GM20431 (cell line): ENCODE measurements around the gene SORCS2.

Experiments
- in situ Hi-C: fragments of 300-500 bp; cut with MseI, MboI; formaldehyde crosslinking; loops from one replicate; pipeline ENCODE4 v1.15.0; 2020; ENCODE audit warnings: low sequenced_read_pairs; ENCODE audit not compliant: unreplicated experiment

The SORCS2 gene

DNA sequence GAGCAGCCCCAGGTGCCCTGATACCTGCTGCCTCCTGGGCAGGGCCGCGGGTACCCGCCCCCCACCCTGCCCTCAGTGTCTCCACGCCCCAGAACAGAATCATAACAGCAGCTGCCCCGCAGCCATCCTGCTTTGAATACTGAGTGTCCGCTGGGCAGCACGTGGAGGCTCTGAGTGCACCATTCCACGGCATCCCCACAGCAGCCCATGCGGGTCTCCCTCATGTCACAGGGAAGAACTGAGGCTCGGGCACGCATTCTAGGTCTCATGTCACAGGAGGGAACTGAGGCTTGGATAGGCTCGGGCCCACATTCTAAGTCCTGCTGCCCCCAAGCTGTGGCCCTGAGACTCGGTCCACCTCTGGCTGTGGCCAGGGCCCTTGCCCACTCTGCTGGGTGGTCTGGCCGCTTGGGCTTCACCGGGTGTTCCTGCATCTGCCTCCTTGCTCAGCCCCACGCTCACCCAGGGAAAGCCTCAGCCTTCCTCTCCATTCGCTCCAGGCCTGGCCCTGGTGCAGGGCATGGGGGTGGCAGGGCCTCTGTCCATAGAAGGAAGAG is 464.0 kb downstream of the SORCS2 start:
- in situ Hi-C loops: no loop called here

DNA sequence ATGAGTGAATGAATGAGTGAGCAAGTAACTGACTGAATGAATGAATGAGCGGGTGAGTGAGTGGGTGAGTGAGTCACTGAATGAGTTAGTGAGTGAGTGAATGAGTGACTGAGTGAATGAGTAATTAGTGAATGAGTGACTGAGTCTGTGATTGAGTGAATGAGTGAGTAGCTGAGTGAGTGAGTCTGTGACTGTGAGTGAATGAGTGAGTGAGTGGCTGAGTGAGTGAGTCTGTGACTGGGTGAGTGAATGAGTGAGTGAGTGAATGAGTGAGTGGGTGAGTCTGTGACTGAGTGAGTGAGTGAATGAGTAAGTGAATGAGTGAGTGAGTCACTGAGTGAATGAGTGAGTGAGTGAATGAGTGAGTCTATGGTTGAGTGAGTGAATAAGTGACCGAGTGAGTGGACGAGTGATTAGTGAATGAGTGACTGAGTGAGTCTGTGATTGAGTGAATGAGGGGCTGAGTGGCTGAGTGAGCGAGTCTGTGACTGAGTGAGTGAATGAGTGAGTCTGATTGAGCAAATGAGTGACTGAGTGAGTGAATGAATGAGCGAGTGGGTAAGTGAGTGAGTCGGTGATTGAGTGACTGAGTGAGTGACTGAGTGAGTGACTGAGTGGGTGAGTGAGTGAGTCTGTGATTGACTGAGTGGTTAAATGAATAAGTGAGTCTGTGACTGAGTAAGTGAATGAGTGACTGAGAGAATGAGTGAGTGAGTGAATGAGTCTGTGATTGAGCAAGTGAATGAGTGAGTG is 465.4 kb downstream of the SORCS2 start:
- in situ Hi-C loops: no loop called here

GRCh38 chr4:7658341-7659204 is 466.2 kb downstream of the SORCS2 start:
- in situ Hi-C loops: no loop called here

GRCh38 chr4:7659429-7660175 is 467.3 kb downstream of the SORCS2 start:
- in situ Hi-C loops: no loop called here

- in situ Hi-C loops: no loop called here
Measured at GRCh38 chr4:7660176-7661039, 468.1 kb downstream of the SORCS2 start.

GRCh38 chr4:7661066-7661748 is 468.9 kb downstream of the SORCS2 start:
- in situ Hi-C loops: no loop called here

DNA sequence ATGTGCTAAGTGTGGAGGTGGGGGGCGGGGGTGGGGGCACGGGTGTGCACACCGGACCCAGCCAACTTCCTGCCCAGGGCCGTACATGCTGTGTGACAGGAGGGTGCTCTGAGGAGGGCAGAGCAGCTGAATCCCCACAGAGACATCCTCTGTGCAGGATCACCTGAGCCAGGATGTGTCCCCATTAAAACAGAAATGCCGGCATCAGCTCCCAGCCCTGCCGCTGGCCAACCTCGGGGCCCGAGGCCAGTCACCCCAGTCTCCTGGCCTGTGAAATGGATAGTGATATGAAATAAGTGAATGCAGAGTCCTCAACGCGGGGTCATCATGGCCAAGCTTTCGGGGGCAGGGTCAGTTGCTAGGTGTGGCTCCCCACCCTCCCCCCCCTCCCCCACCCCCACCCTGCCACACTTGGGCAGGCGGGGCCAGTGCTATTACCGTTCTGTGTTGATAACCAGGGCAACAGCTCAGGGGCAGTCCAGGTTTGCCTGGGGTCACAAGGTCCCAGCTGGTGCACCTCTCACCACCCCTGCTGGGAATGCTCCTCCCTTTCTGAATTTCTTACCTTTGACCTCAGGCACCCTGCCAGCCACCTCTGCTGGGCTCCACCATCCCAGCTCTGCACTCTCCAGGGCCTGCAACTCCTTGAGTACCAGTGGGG is 469.6 kb downstream of the SORCS2 start:
- in situ Hi-C loops: no loop called here

GRCh38 chr4:7662507-7662846 is 470.1 kb downstream of the SORCS2 start:
- in situ Hi-C loops: no loop called here

GRCh38 chr4:7663075-7663541 is 470.8 kb downstream of the SORCS2 start:
- in situ Hi-C loops: no loop called here

- in situ Hi-C loops: no loop called here
Measured at GRCh38 chr4:7664106-7664505, 471.8 kb downstream of the SORCS2 start.

- in situ Hi-C loops: no loop called here
Measured at GRCh38 chr4:7665321-7665720, 473.0 kb downstream of the SORCS2 start.

- in situ Hi-C loops: no loop called here
Measured at GRCh38 chr4:7666011-7666410, 473.7 kb downstream of the SORCS2 start.

GRCh38 chr4:7666744-7667143 is 474.4 kb downstream of the SORCS2 start:
- in situ Hi-C loops: no loop called here

GRCh38 chr4:7668271-7668670 is 475.9 kb downstream of the SORCS2 start:
- in situ Hi-C loops: no loop called here

- in situ Hi-C loops: no loop called here
Measured at GRCh38 chr4:7668826-7669225, 476.5 kb downstream of the SORCS2 start.

- in situ Hi-C loops: no loop called here
Measured at GRCh38 chr4:7672601-7673000, 480.3 kb downstream of the SORCS2 start.

GRCh38 chr4:7673121-7673520 is 480.8 kb downstream of the SORCS2 start:
- in situ Hi-C loops: no loop called here

GRCh38 chr4:7674706-7675105 is 482.4 kb downstream of the SORCS2 start:
- in situ Hi-C loops: no loop called here
